IMR-90 (cell line): Measurements from ENCODE around the gene ALOXE3. TPM values are rescaled to one million over a fixed set of nuclear protein-coding genes. Genes with fewer than 3 reads are reported as not detected.
"Not testable (repeated sequence)": the region's sequence is repeated elsewhere in the genome, so short reads cannot be mapped to it uniquely, and the experiment has no call there.

Source experiments
- ATAC-seq: fragments of 200-7000 bp; cut with Tn5 transposase; 2 replicates; pipeline ENCODE4 v1.9.1; 2020; ENCODE audit warnings: low read depth, mild to moderate bottlenecking, moderate library complexity
- BruUV-seq: library from RNA; stranded (reverse); fragments of 400-500 nt; replicated peaks from 2 replicates; lab custom pipeline; 2021; lab: Mats Ljungman, UMichigan
- CTCF ChIA-PET: fragments of 300-600 bp; formaldehyde crosslinking; extraction: SDS; loops from one replicate; lab custom pipeline; 2021; ENCODE audit warnings: antibody characterized with exemption; lab: Yijun Ruan, JAX
- POLR2A ChIA-PET: fragments of 300-600 bp; sonication (Branson Sonifier 250); formaldehyde crosslinking; loops from one replicate; lab custom pipeline; 2022; ENCODE audit warnings: antibody characterized with exemption; ENCODE audit not compliant: unreplicated experiment; lab: Charles Lee
- DNase-seq: peaks from one replicate; pipeline ENCODE4 v3.0.0; 2013
- H2AFZ ChIP-seq: replicated peaks from 2 replicates; pipeline ENCODE3; 2013; ENCODE audit warnings: low read length, mild to moderate bottlenecking; ENCODE audit not compliant: poor library complexity
- H2AK5ac ChIP-seq: 2 replicates; pipeline ENCODE4 v1.6.1; 2013; ENCODE audit warnings: low read depth, low read length, inconsistent platforms
- H2AK9ac ChIP-seq: replicated peaks from 2 replicates; pipeline ENCODE3; 2013; ENCODE audit warnings: mild to moderate bottlenecking, low read depth, low read length, moderate library complexity; ENCODE audit not compliant: poor library complexity
- H2BK120ac ChIP-seq: 2 replicates; pipeline ENCODE4 v1.6.1; 2013; ENCODE audit warnings: low read depth, low read length, inconsistent platforms
- H2BK15ac ChIP-seq: 3 replicates; pipeline ENCODE4 v1.6.1; 2013; ENCODE audit warnings: low read depth, low read length, inconsistent platforms
- H2BK20ac ChIP-seq: 2 replicates; pipeline ENCODE4 v1.6.1; 2013; ENCODE audit warnings: low read depth, mild to moderate bottlenecking, inconsistent platforms, low read length, moderate library complexity
- H2BK5ac ChIP-seq: 2 replicates; pipeline ENCODE4 v1.6.1; 2013; ENCODE audit warnings: mild to moderate bottlenecking, low read depth, low read length, inconsistent platforms; ENCODE audit not compliant: poor library complexity, severe bottlenecking
- H3K14ac ChIP-seq: replicated peaks from 2 replicates; pipeline ENCODE4 v1.6.1; 2013; ENCODE audit warnings: low read depth, low read length, inconsistent platforms
- H3K18ac ChIP-seq: 2 replicates; pipeline ENCODE4 v1.6.1; 2013; ENCODE audit warnings: low read depth, low read length, control low read depth
- H3K23ac ChIP-seq: 2 replicates; pipeline ENCODE4 v1.6.1; 2013; ENCODE audit warnings: low read depth, low read length, inconsistent platforms
- H3K27ac ChIP-seq: 2 replicates; pipeline ENCODE4 v1.5.1; 2013; ENCODE audit warnings: mild to moderate bottlenecking, control low read depth, low read length; ENCODE audit not compliant: insufficient read depth
- H3K27me3 ChIP-seq: 2 replicates; pipeline ENCODE4 v1.6.1; 2013; ENCODE audit warnings: low read length; ENCODE audit not compliant: control insufficient read depth, insufficient read depth
- H3K36me3 ChIP-seq: 2 replicates; pipeline ENCODE4 v1.6.1; 2013; ENCODE audit warnings: low read length, mixed read lengths; ENCODE audit not compliant: control insufficient read depth, insufficient read depth
- H3K4ac ChIP-seq: 2 replicates; pipeline ENCODE4 v1.6.1; 2013; ENCODE audit warnings: low read depth, low read length, inconsistent platforms
- H3K4me1 ChIP-seq: 2 replicates; pipeline ENCODE4 v1.6.1; 2013; ENCODE audit warnings: low read length, mixed read lengths; ENCODE audit not compliant: control insufficient read depth, insufficient read depth
- H3K4me2 ChIP-seq: 2 replicates; pipeline ENCODE4 v1.6.1; 2013; ENCODE audit warnings: low read depth, mild to moderate bottlenecking, control low read depth, low read length, moderate library complexity
- H3K4me3 ChIP-seq: 2 replicates; pipeline ENCODE4 v1.5.1; 2013; ENCODE audit warnings: low read depth, mild to moderate bottlenecking, control low read depth, low read length, moderate library complexity; ENCODE audit not compliant: insufficient read depth
- H3K56ac ChIP-seq: 2 replicates; pipeline ENCODE4 v1.6.1; 2013; ENCODE audit warnings: low read length, inconsistent platforms; ENCODE audit not compliant: insufficient read depth; ENCODE audit errors: extremely low read depth
- H3K79me1 ChIP-seq, 2 experiments: 2 replicates each; pipeline ENCODE4 v1.6.1; 2013; ENCODE audit warnings: low read length in 2 of 2, inconsistent platforms in 1 of 2, low read depth in 1 of 2
- H3K9ac ChIP-seq: 2 replicates; pipeline ENCODE4 v1.6.1; 2013; ENCODE audit warnings: low read depth, low read length, control low read depth
- H3K9me1 ChIP-seq: 2 replicates; pipeline ENCODE4 v1.6.1; 2013; ENCODE audit warnings: low read length, inconsistent platforms; ENCODE audit not compliant: insufficient read depth
- H3K9me3 ChIP-seq: 2 replicates; pipeline ENCODE4 v1.6.1; 2013; ENCODE audit warnings: low read length; ENCODE audit not compliant: control insufficient read depth, insufficient read depth
- H4K20me1 ChIP-seq: 2 replicates; pipeline ENCODE4 v1.6.1; 2013; ENCODE audit warnings: low read length, inconsistent platforms; ENCODE audit not compliant: insufficient read depth
- H4K5ac ChIP-seq: 2 replicates; pipeline ENCODE4 v1.6.1; 2013; ENCODE audit warnings: mild to moderate bottlenecking, low read depth, low read length, control low read depth
- H4K8ac ChIP-seq, 2 experiments: 2 replicates each; pipeline ENCODE4 v1.6.1; 2013; ENCODE audit warnings: low read depth in 2 of 2, low read length in 2 of 2, control low read depth in 1 of 2, inconsistent platforms in 1 of 2
- H4K91ac ChIP-seq: 2 replicates; pipeline ENCODE4 v1.6.1; 2013; ENCODE audit warnings: low read depth, low read length, inconsistent platforms; ENCODE audit not compliant: insufficient read depth
- WGBS, 2 experiments: methylation state at CpG; one replicate each; pipeline versions ENCODE4 v1.1.5 to v1.1.7; 2013; ENCODE audit warnings: missing lambda C conversion rate in 2 of 2; ENCODE audit not compliant: insufficient read length in 1 of 2; ENCODE audit errors: extremely low coverage in 2 of 2; 5-methylcytosine and 5-hydroxymethylcytosine counted together
- dilution Hi-C: fragments of 300-500 bp; cut with HindIII; formaldehyde crosslinking; loops from one replicate; pipeline ENCODE4 v1.14.3; 2018; ENCODE audit warnings: low sequenced_read_pairs; ENCODE audit not compliant: unreplicated experiment
- in situ Hi-C: fragments of 300-500 bp; cut with MboI; formaldehyde crosslinking; loops from 3 replicates; pipeline ENCODE4 v1.14.3; 2019; ENCODE audit warnings: low sequenced_read_pairs, inconsistent platforms, mixed read lengths
- intact Hi-C: fragments of 100-400 bp; cut with micrococcal nuclease; formaldehyde crosslinking; loops from 2 replicates; pipeline ENCODE4 v1.10.0; 2022
- polyA plus RNA-seq, 3 experiments: library from polyadenylated mRNA; depleted of rRNA; stranded (reverse); fragments of >200 nt; gene quantifications; 2 replicates each; pipeline ENCODE4 v1.2.3, GENCODE V29; 2012; ENCODE audit warnings: low replicate concordance in 1 of 3
- total RNA-seq: library from RNA; depleted of rRNA; stranded (reverse); fragments of >200 nt; gene quantifications from 2 replicates; pipeline ENCODE4 v1.2.3, GENCODE V29; 2012

ALOXE3 gene
- total and polyA plus RNA-seq, 2 of the 4 experiments (the other 2 are of a cell fraction), result under 0.01 to 0.26 TPM

GRCh38 chr17:8106980-8107379 is 11.3 kb downstream of the ALOXE3 start:
- dilution Hi-C loops, result loop anchor here (25.0 kb wide), 1 partner anchor 130 kb away; the partner anchor contains the start of genes CTC1 and PFAS
- in situ Hi-C loops, result not testable (repeated sequence)
- CTCF ChIA-PET, result interaction anchor here (1.2 kb wide), 1 partner anchor 12 kb away, joined by 3 read pairs; no protein-coding TSS in a partner anchor

More at GRCh38 chr17:8106980-8107379, 11.3 kb downstream of the ALOXE3 start:
- H3K9me1 ChIP-seq, H4K91ac ChIP-seq, H3K27ac ChIP-seq, H3K9ac ChIP-seq, BruUV-seq, ATAC-seq, H3K56ac ChIP-seq, H4K20me1 ChIP-seq, H3K4me3 ChIP-seq, H3K14ac ChIP-seq, H2BK120ac ChIP-seq, H4K8ac ChIP-seq, H2AK9ac ChIP-seq, H4K5ac ChIP-seq, H2BK5ac ChIP-seq, H3K36me3 ChIP-seq, H3K18ac ChIP-seq, H3K23ac ChIP-seq, intact Hi-C loops, H2AFZ ChIP-seq, H2BK15ac ChIP-seq, H2BK20ac ChIP-seq, POLR2A ChIA-PET, H2AK5ac ChIP-seq, H3K4ac ChIP-seq, H3K9me3 ChIP-seq, DNase-seq, H3K4me1 ChIP-seq, H3K79me1 ChIP-seq, H3K4me2 ChIP-seq: not testable (repeated sequence)
- WGBS, 2 experiments, result 80% methylated on average over 2 of the region's 4 CpGs; no CpG with 5 or more reads in 1 of the 2 experiments
- peaks cover 56% of the 10 kb centered on the region for H3K27me3 ChIP-seq
